H1 (cell line): ENCODE results near the gene TMEM266. TPM values are rescaled to one million over a fixed set of nuclear protein-coding genes. Genes with fewer than 3 reads are reported as not detected.

Source experiments
- CTCF ChIA-PET: fragments of 300-600 bp; sonication (Branson Sonifier 250); formaldehyde crosslinking; loops from one replicate; lab custom pipeline; 2021; ENCODE audit not compliant: partially characterized antibody; lab: Charles Lee
- POLR2A ChIA-PET: fragments of 300-600 bp; sonication (Branson Sonifier 250); formaldehyde crosslinking; loops from one replicate; lab custom pipeline; 2021; ENCODE audit warnings: inconsistent platforms; ENCODE audit not compliant: partially characterized antibody; lab: Charles Lee
- DNase-seq, 2 experiments: peaks; one replicate each; pipeline versions ENCODE4 v3.0.0 to v3.0.0-alpha.2; 2010 to 2022; ENCODE audit warnings: low spot score in 2 of 2, low read depth in 1 of 2, mixed read lengths in 1 of 2
- FAIRE-seq: peaks from 2 replicates; lab custom pipeline; 2011; peaks lifted over from hg19 to GRCh38; lab: Jason Lieb, UNC
- H2AFZ ChIP-seq: 2 replicates; pipeline ENCODE4 v1.8.1; 2012; ENCODE audit warnings: low read length, inconsistent platforms
- H2AK5ac ChIP-seq: 2 replicates; pipeline ENCODE4 v1.6.1; 2013; ENCODE audit warnings: low read depth, low read length
- H2BK120ac ChIP-seq: replicated peaks from 2 replicates; pipeline ENCODE3; 2013; ENCODE audit warnings: low read depth, low read length, inconsistent platforms
- H2BK12ac ChIP-seq: 2 replicates; pipeline ENCODE4 v1.6.1; 2013; ENCODE audit warnings: low read depth, low read length
- H2BK15ac ChIP-seq: 2 replicates; pipeline ENCODE4 v1.6.1; 2013; ENCODE audit warnings: low read length
- H2BK20ac ChIP-seq: 2 replicates; pipeline ENCODE4 v1.6.1; 2013; ENCODE audit warnings: low read length
- H2BK5ac ChIP-seq: 2 replicates; pipeline ENCODE4 v1.6.1; 2013; ENCODE audit warnings: low read depth, low read length
- H3K14ac ChIP-seq: 2 replicates; pipeline ENCODE4 v1.6.1; 2013; ENCODE audit warnings: inconsistent platforms; ENCODE audit not compliant: insufficient read length
- H3K18ac ChIP-seq: 2 replicates; pipeline ENCODE4 v1.6.1; 2013; ENCODE audit warnings: low read length; ENCODE audit errors: extremely low read depth
- H3K23ac ChIP-seq: 2 replicates; pipeline ENCODE4 v1.6.1; 2013; ENCODE audit warnings: inconsistent platforms; ENCODE audit not compliant: insufficient read length
- H3K23me2 ChIP-seq: 2 replicates; pipeline ENCODE4 v1.6.1; 2013; ENCODE audit warnings: low read depth, low read length
- H3K27ac ChIP-seq: 2 replicates; pipeline ENCODE4 v1.6.1; 2011; ENCODE audit warnings: low read depth, low read length, inconsistent platforms
- H3K27me3 ChIP-seq, 4 experiments: replicated peaks in 1 of 4; 1 replicate in 1 of 4; 2 replicates in 3 of 4; pipeline versions ENCODE4 v1.6.1 to v1.8.1; 2011 to 2013; ENCODE audit warnings: low read length in 3 of 4, mild to moderate bottlenecking in 3 of 4, inconsistent platforms in 2 of 4, mixed read lengths in 2 of 4, moderate library complexity in 1 of 4; ENCODE audit not compliant: control insufficient read depth in 3 of 4, insufficient read depth in 3 of 4; ENCODE audit errors: extremely low read depth in 1 of 4
- H3K36me3 ChIP-seq, 4 experiments: 2 replicates each; pipeline versions ENCODE4 v1.6.1 to v1.8.1; 2011 to 2013; ENCODE audit warnings: mild to moderate bottlenecking in 4 of 4, low read length in 3 of 4, moderate library complexity in 2 of 4, control low read depth in 1 of 4, inconsistent platforms in 1 of 4; ENCODE audit not compliant: insufficient read depth in 4 of 4, control insufficient read depth in 2 of 4
- H3K4ac ChIP-seq: replicated peaks from 2 replicates; pipeline ENCODE3; 2013; ENCODE audit warnings: low read length, low read depth, mixed read lengths, inconsistent platforms; ENCODE audit not compliant: insufficient read length
- H3K4me1 ChIP-seq, 4 experiments: replicated peaks in 1 of 4; 1 replicate in 1 of 4; 2 replicates in 3 of 4; pipeline versions ENCODE4 v1.6.1 to v1.8.1; 2011 to 2013; ENCODE audit warnings: low read length in 3 of 4, inconsistent platforms in 2 of 4, mixed read lengths in 1 of 4; ENCODE audit not compliant: insufficient read depth in 4 of 4, control insufficient read depth in 3 of 4
- H3K4me2 ChIP-seq, 2 experiments: 2 replicates each; pipeline versions ENCODE4 v1.6.1 to v1.8.1; 2011 to 2013; ENCODE audit warnings: low read depth in 2 of 2, low read length in 2 of 2, control low read depth in 1 of 2, inconsistent platforms in 1 of 2, mild to moderate bottlenecking in 1 of 2; ENCODE audit not compliant: insufficient read depth in 1 of 2
- H3K4me3 ChIP-seq, 4 experiments: fragments of 200-600, 300-600 bp in 1 of 4; sonication (generic), shearing (Covaris generic), sonication (Bioruptor Twin) in 1 of 4; 2 replicates each; pipeline versions ENCODE4 v1.5.1 to v1.8.1; 2011 to 2016; ENCODE audit warnings: low read length in 4 of 4, low read depth in 3 of 4, control low read depth in 2 of 4, inconsistent platforms in 2 of 4, mild to moderate bottlenecking in 2 of 4, mixed read lengths in 1 of 4, moderate library complexity in 1 of 4; ENCODE audit not compliant: insufficient read depth in 2 of 4; ENCODE audit errors: extremely low read depth in 1 of 4
- H3K56ac ChIP-seq: replicated peaks from 2 replicates; pipeline ENCODE3; 2013; ENCODE audit warnings: low read depth, mild to moderate bottlenecking, mixed read lengths, low read length, inconsistent platforms; ENCODE audit not compliant: insufficient read length
- H3K79me1 ChIP-seq: 2 replicates; pipeline ENCODE4 v1.6.1; 2013; ENCODE audit warnings: low read depth, low read length, control low read depth
- H3K79me2 ChIP-seq, 2 experiments: 2 replicates each; pipeline versions ENCODE4 v1.6.1 to v1.8.1; 2012 to 2013; ENCODE audit warnings: low read length in 2 of 2, mild to moderate bottlenecking in 2 of 2, inconsistent platforms in 1 of 2; ENCODE audit not compliant: insufficient read depth in 2 of 2, control insufficient read depth in 1 of 2
- H3K9ac ChIP-seq, 4 experiments: replicated peaks in 1 of 4; 1 replicate in 1 of 4; 2 replicates in 3 of 4; pipeline versions ENCODE4 v1.6.1 to v1.8.1; 2011 to 2013; ENCODE audit warnings: low read depth in 3 of 4, low read length in 3 of 4, control low read depth in 2 of 4, mild to moderate bottlenecking in 2 of 4, moderate library complexity in 2 of 4, inconsistent platforms in 1 of 4; ENCODE audit errors: extremely low read depth in 1 of 4
- H3K9me3 ChIP-seq, 2 experiments: 2 replicates each; pipeline versions ENCODE4 v1.6.1 to v1.8.1; 2012 to 2013; ENCODE audit warnings: mild to moderate bottlenecking in 2 of 2, moderate library complexity in 2 of 2, control low read depth in 1 of 2, inconsistent platforms in 1 of 2, low read depth in 1 of 2, low read length in 1 of 2, mixed read lengths in 1 of 2; ENCODE audit not compliant: insufficient read depth in 2 of 2
- H4K20me1 ChIP-seq, 2 experiments: replicated peaks in 1 of 2; 2 replicates each; pipeline versions ENCODE3 to v1.8.1; 2011 to 2013; ENCODE audit warnings: inconsistent platforms in 2 of 2, low read length in 2 of 2, mild to moderate bottlenecking in 1 of 2; ENCODE audit not compliant: insufficient read depth in 2 of 2, control insufficient read depth in 1 of 2
- H4K5ac ChIP-seq: 2 replicates; pipeline ENCODE4 v1.6.1; 2013; ENCODE audit warnings: low read length, low read depth, mixed read lengths, inconsistent platforms; ENCODE audit not compliant: insufficient read length
- H4K8ac ChIP-seq: 2 replicates; pipeline ENCODE4 v1.8.0; 2013; ENCODE audit warnings: mild to moderate bottlenecking, moderate library complexity, low read length, inconsistent platforms; ENCODE audit not compliant: insufficient read depth; ENCODE audit errors: extremely low read depth
- H4K91ac ChIP-seq: replicated peaks from 2 replicates; pipeline ENCODE3; 2013; ENCODE audit warnings: low read length, mixed read lengths, inconsistent platforms; ENCODE audit not compliant: insufficient read length
- CBX8 ChIP-seq: fragments of 300-800, 300-1000 bp; sonication (generic); IDR thresholded peaks from 2 replicates; pipeline ENCODE4 v1.7.1; 2016; ENCODE audit warnings: low read depth, low read length, borderline replicate concordance
- CHD2 ChIP-seq: IDR thresholded peaks from 2 replicates; pipeline ENCODE4 v1.6.1; 2012; ENCODE audit warnings: low read length, improper control_type of control experiment
- RAD21 ChIP-seq, 2 experiments: IDR thresholded peaks in 1 of 2; conservative IDR thresholded peaks in 1 of 2; 2 replicates each; pipeline ENCODE4 v1.6.1; 2011; ENCODE audit warnings: low read depth in 2 of 2, low read length in 2 of 2, improper control_type of control experiment in 1 of 2, inconsistent platforms in 1 of 2, mild to moderate bottlenecking in 1 of 2, moderate library complexity in 1 of 2
- SP2 ChIP-seq: IDR thresholded peaks from 2 replicates; pipeline ENCODE4 v1.6.1; 2012; ENCODE audit warnings: mild to moderate bottlenecking, low read length, inconsistent platforms
- TAF7 ChIP-seq: optimal IDR thresholded peaks from 2 replicates; pipeline ENCODE3; 2011; ENCODE audit warnings: low read depth, mild to moderate bottlenecking, inconsistent platforms, low read length, moderate library complexity, borderline replicate concordance
- TCF12 ChIP-seq: IDR thresholded peaks from 2 replicates; pipeline ENCODE4 v1.6.1; 2011; ENCODE audit warnings: low read depth, mild to moderate bottlenecking, low read length
- WGBS, 2 experiments: shearing (Covaris generic) in 1 of 2; methylation state at CpG; one replicate each; pipeline versions ENCODE4 v1.1.6 to v1.1.7; 2013 to 2015; ENCODE audit warnings: low lambda C conversion rate in 2 of 2, mixed read lengths in 2 of 2, inconsistent platforms in 1 of 2, low coverage in 1 of 2, missing lambda C conversion rate in 1 of 2; ENCODE audit not compliant: insufficient replicate concordance in 2 of 2, insufficient coverage in 1 of 2, insufficient read length in 1 of 2; ENCODE audit errors: extremely low coverage in 1 of 2, missing lambda C conversion rate in 1 of 2; 5-methylcytosine and 5-hydroxymethylcytosine counted together
- polyA plus RNA-seq, 7 experiments: library from polyadenylated mRNA; depleted of rRNA in 3 of 7; stranded (reverse) in 5 of 7; unstranded in 2 of 7; fragments of >200 nt in 5 of 7; fragments of 200-250 nt in 2 of 7; gene quantifications; 1 replicate in 5 of 7; 2 replicates in 1 of 7; 4 replicates in 1 of 7; pipeline versions ENCODE4 v1.2.1 to v1.2.3, GENCODE V29; 2011 to 2013; ENCODE audit warnings: missing spikeins in 2 of 7, mixed read lengths in 2 of 7
- total RNA-seq: library from RNA; stranded (reverse); fragmentation: NEBNext Ultra II Directional; extraction: Animal tissue kit (Norgen Biotek cat#: 25700); gene quantifications from 2 replicates; pipeline ENCODE4 v1.2.1, GENCODE V29; 2021

The TMEM266 gene
- total and polyA plus RNA-seq, 2 of the 8 experiments (the other 6 are each of a cell fraction or from before 2014, with no cell fraction given): 2.6 TPM

GRCh38 chr15:76204109-76204845 lies 144.5 kb downstream of the TMEM266 start:
- Histone ChIP-seq H2AK5ac (no peak overlapping the region), H3K56ac (no peak overlapping the region), H2AFZ (no peak overlapping the region), H3K18ac (no peak overlapping the region), H4K20me1 (peaks cover 0 to 3% of the 10 kb centered on the region in 2 experiments), H4K91ac (no peak overlapping the region), H3K4me3 (no peak overlapping the region), H3K79me1 (no peaks in the 10 kb centered on the region), H2BK120ac (no peak overlapping the region), H2BK12ac (no peak overlapping the region), H3K23ac (no peak overlapping the region), H3K9me3 (no peaks in the 10 kb centered on the region), H4K8ac (peak overlapping the region; percentile 17; the same call in 1 of the 2 replicates), H2BK5ac (no peak overlapping the region), H3K27ac (no peak overlapping the region), H3K9ac (no peak overlapping the region), H3K79me2 (no peaks in the 10 kb centered on the region), H4K5ac (no peak overlapping the region), H3K14ac (no peak overlapping the region), H2BK15ac (no peak overlapping the region), H3K36me3 (no peaks in the 10 kb centered on the region), H3K4me2 (no peak overlapping the region), H3K4ac (no peak overlapping the region), H3K23me2 (no peaks in the 10 kb centered on the region), H3K27me3 (no peaks in the 10 kb centered on the region; a peak in 1 of 7 replicates), H3K4me1 (peaks cover 0 to 12% (median 5%) of the 10 kb centered on the region in 4 experiments; a peak in 4 of 7 replicates), H2BK20ac (no peak overlapping the region)
- 92% methylated on average over 18 of the region's 18 CpGs; no CpG with 5 or more reads in 1 of the 2 experiments for WGBS, 2 experiments
- ChIA-PET CTCF (interaction anchor here (0.6 to 1.8 kb wide), 5 partner anchors 14 to 282 kb away, joined by 3 to 6 read pairs (median 3); no protein-coding TSS in a partner anchor), POLR2A (interaction anchor here (2.2 kb wide), 1 partner anchor 132 kb away, joined by 6 read pairs; the partner anchor contains the start of gene ISL2)
- FAIRE-seq: no peak
- TF ChIP-seq TCF12: no peak
- TF ChIP-seq SP2: no peak
- TF ChIP-seq RAD21 (IDR thresholded peaks at IDR 0.05 in 1 of 2, conservative IDR thresholded peaks at IDR 0.05 in 1 of 2; ENCODE audit: low read depth in 2 of 2, low read length in 2 of 2): no peak
- TF ChIP-seq TAF7: no peak
- no peak for TF ChIP-seq CHD2
- TF ChIP-seq CBX8: no peak
- DNase-seq: no peak
